ENCODE data around the gene OR8B2.
"Not testable (repeated sequence)": the region's sequence is repeated elsewhere in the genome, so short reads cannot be mapped to it uniquely, and the experiment has no call there.

Gene OR8B2

DNA sequence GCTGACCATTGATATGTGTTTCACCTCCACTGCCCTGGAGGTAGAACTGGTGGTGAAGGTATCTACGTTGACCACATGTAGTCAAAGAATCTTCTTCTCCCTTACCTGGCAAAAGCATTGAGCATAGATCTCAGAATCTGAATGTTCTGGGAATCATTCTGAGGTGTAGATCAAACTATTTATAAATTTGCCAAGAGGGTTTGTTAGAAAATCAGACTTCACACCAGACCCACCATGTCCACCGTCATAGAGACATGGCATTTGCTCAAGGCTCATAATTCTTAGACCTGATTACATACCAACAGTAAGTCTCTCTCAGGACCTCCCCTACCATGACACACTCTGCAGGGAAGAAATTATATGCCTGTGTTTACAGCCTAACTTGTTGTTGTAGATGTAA is at the start of gene OR8B2:
Gene OR8B2 (minus strand): TSS at position 101 of the 400 bp plus-strand sequence. CDS start 1,156 bp downstream, outside the sequence.
- in situ Hi-C loops (cut with MboI; ENCODE audit: low sequenced_read_pairs), result no loop called here

DNA sequence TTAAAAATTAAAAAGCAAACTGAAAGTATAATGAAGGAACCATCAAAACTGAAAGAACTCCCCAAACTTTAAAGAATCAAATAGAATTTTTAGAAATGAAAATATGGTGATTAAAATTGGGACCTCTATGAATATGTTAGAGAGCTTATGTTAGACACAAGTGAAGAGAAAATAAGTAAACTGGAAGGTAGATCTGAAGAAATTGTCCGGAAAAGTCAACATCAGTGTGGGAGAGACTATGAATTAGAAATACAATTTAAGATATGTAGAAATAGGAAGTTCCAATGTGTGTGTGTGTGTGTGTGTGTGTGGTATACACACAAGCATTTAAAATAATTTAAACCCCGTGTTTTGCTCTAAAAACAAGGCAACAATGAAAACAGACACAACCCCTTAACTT is 45.3 kb upstream of the OR8B2 start:
- in situ Hi-C loops (cut with MboI; ENCODE audit: low sequenced_read_pairs), result no loop called here

- in situ Hi-C loops (cut with MboI; ENCODE audit: low sequenced_read_pairs), result no loop called here
Measured at GRCh38 chr11:124424384-124424921, 40.2 kb upstream of the OR8B2 start, which contains the start of gene OR8B4. TSS of gene OR8B4 (minus strand) at chr11:124424871. CDS start at chr11:124424871, 0 bp downstream.

DNA sequence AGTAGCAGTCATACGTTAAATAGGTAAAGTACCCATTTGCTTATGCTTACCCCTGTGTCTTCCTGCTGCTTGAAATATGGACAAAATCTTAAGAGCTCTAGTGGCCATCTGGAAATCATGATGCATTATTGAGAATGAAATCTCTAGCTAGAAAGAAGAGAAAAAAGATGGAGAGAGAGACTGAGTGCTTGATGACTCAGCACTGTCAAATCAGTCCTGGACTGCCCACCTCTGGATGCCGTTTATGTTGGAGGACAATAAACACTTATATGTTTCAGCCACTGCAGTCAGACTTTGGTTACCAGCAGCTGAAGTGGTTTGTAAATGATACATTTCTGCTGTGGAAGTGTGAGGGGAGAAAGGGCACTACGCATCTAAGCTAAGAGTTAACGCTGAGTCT is 36.7 kb upstream of the OR8B2 start:
- in situ Hi-C loops (cut with MboI; ENCODE audit: low sequenced_read_pairs), result no loop called here

DNA sequence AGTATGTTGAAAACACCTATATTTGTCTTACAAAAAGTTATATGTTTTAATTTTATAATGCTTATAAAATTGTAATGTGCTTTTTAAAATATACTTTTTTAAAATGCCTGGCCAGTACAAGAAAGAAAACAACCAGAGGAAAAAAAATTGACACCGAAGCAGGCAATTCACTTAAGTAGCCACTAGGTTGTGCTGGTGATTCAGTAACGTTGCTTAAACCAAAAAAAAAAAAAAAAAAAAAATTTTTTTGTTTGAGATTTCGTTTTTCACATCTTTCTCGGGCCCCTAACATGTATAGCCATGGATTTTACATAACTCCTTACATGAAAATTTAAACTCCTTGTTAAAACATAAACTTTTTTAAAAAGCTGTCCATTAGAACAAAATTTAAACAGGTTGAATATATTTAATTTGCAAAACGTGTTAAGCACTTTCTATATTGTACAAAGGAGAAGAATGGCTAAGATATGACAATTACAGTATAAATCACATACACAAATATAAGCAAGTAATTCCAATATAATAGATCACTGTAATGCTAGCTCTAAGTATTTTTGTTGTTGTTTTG is 31.1 kb upstream of the OR8B2 start:
- in situ Hi-C loops (cut with MboI; ENCODE audit: low sequenced_read_pairs), result no loop called here

GRCh38 chr11:124409906-124410305 is 25.6 kb upstream of the OR8B2 start:
- in situ Hi-C loops (cut with MboI; ENCODE audit: low sequenced_read_pairs), result no loop called here

GRCh38 chr11:124405581-124405980 is 21.3 kb upstream of the OR8B2 start:
- in situ Hi-C loops (cut with MboI; ENCODE audit: low sequenced_read_pairs), result no loop called here

DNA sequence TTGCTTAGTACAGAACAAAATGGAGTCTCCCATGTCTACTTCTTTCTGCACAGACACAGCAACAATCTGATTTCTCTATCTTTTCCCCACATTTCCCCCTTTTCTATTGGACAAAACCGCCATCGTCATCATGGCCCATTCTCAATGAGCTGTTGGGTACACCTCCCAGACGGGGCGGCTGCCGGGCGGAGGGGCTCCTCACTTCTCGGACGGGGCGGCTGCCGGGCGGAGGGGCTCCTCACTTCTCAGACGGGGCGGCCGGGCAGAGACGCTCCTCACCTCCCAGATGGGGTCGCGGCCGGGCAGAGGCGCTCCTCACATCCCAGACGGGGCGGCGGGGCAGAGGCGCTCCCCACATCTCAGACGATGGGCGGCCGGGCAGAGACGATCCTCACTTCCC is 18.9 kb upstream of the OR8B2 start:
- in situ Hi-C loops (cut with MboI; ENCODE audit: low sequenced_read_pairs), result not testable (repeated sequence)

- in situ Hi-C loops (cut with MboI; ENCODE audit: low sequenced_read_pairs), result no loop called here
Measured at GRCh38 chr11:124402326-124402922, 18.1 kb upstream of the OR8B2 start.

DNA sequence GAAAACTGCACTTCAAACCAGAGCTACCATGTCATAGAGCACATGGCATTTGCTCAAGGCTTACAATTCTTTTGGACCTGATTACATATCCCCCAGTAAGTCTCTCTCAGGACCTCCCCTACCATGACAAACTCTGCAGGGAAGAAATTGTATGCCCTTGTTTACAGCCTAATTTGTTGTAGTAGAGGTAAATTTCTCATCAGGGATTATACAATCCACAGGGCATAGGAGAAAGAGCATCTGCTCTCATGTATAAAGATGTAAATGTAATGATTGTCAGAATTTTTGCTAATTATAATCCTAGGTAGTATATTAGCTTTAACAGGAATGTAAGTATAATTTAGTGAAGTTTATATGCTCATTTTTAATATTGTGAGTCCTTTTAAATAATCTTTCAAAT is 14.6 kb upstream of the OR8B2 start, which contains the start of gene OR8B3:
Gene OR8B3 (minus strand): TSS at position 101 of the 400 bp plus-strand sequence. CDS start 1,673 bp downstream, outside the sequence.
- in situ Hi-C loops (cut with MboI; ENCODE audit: low sequenced_read_pairs), result no loop called here

- in situ Hi-C loops (cut with MboI; ENCODE audit: low sequenced_read_pairs), result not testable (repeated sequence)
Measured at GRCh38 chr11:124396847-124397246, 12.5 kb upstream of the OR8B2 start.

DNA sequence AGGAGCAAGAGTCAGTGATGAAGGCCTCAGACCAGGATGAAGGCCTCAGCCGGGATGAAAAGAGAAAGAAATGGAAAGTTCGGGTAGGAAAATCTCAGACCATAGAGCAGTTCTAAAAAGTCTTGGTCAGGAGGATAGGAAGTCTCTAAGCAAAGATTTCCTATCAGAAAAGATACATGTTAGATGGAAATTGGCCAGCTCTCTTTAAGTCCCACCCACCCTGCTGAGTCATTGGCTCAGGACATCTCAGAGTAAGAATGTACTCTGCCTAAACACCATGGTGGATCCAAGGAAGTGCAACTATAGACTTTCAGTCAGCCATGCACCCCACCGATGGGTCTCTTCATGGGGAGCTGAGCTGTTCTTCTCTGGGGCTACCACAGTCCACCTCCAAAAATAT is 10.1 kb upstream of the OR8B2 start:
- in situ Hi-C loops (cut with MboI; ENCODE audit: low sequenced_read_pairs), result no loop called here

- in situ Hi-C loops (cut with MboI; ENCODE audit: low sequenced_read_pairs), result not testable (repeated sequence)
Measured at GRCh38 chr11:124382857-124383256, 1.4 kb downstream of the OR8B2 start.

DNA sequence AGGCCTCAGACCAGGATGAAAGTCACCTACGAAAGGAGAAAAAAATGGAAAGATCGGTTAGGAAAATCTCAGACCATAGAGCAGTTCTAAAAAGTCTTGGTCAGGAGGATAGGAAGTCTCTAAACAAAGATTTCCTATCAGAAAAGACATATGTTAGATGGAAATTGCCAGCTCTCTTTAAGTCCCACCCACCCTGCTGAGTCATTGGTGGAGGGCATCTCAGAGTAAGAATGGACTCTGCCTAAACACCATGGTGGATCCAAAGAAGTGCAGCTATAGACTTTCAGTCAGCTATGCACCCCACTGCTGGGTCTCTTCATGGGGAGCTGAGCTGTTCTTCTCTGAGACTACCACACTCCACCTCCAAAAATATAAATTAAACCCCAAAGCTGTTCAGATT is 3.7 kb downstream of the OR8B2 start:
- in situ Hi-C loops (cut with MboI; ENCODE audit: low sequenced_read_pairs), result no loop called here

GRCh38 chr11:124376280-124376679 is 8.0 kb downstream of the OR8B2 start:
- in situ Hi-C loops (cut with MboI; ENCODE audit: low sequenced_read_pairs), result no loop called here

GRCh38 chr11:124359566-124359965 is 24.7 kb downstream of the OR8B2 start:
- in situ Hi-C loops (cut with MboI; ENCODE audit: low sequenced_read_pairs), result no loop called here

DNA sequence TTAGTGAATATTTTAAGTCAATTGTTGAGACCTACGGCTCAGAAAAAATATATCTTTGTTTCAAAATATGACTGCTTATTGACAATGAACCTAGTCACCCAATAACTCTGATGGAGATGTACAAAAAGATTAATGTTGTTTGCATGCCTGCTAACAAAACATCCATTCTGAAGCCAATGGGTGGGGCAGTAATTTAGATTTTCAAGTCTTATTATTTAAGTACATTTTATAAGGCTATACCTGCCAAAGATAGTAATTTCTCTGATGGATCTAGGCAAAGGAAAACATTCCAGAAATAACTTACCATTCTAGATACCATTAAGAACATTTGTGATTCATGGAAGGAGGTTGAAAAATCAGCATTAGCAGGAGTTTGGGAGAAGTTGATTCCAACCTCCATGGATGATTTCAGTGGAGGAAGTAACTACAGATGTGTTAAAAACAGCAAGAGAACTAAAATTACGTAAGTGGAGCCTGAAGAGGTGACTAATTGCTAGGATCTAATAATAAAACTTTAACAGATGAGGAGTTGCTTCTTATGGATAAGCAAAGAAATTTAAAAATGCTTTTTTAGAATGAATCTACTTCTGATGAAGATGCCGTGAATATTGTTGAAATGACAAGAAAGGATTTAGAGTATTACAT is 37.9 kb downstream of the OR8B2 start:
- in situ Hi-C loops (cut with MboI; ENCODE audit: low sequenced_read_pairs), result no loop called here

DNA sequence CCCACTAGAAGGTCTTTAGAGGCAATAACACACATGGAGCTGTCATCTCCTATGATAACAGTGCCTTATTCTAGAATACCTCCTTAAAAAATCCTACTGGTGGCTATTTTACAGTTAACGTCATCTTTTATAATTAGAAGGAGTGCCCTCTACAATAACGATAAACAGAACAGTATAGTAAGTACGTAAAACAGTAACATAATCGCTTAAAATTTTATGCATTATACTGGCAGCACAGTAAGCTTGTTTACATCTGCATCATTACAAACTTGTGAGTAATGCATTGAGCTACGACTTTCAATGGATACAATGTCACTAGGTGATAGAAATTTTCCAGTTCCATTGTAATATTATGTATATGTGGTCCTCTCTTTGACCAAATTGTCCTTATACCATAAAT is 40.0 kb downstream of the OR8B2 start:
- in situ Hi-C loops (cut with MboI; ENCODE audit: low sequenced_read_pairs), result no loop called here

- in situ Hi-C loops (cut with MboI; ENCODE audit: low sequenced_read_pairs), result no loop called here
Measured at GRCh38 chr11:124340142-124340447, 44.2 kb downstream of the OR8B2 start.

DNA sequence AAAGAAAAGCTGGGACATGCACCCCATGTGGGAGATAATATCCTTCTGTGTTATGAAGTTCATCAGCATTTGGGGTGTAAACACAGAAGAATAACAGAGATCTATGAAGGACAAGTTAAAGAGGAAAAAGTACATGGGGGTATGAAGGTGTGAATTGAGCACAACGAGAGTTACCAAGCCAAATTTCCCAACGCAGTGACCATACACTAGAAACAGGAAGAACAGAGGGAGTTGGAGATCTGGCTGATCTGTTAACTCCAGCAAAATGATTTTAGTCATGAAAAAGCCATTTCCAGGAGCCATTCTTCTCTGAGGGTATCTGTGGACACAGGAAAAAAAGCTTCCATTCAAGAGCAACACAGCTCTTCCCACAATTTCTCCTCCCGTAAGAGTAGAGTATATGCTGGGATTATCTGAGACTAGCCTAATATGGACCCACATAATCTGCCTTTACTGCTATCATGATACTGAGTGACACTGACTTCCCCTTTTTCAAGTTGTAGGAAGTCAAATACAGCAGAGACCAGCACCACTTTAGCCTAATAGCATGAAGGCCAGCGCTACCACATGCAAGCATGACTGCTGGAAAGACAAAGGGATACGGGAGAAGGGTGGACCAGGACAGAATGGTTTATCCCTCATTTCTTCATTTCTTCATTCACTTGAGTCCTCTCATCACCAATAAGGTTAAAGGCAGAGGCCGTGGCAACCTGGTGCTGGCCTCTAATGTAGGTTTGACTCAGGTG is 44.7 kb downstream of the OR8B2 start:
- in situ Hi-C loops (cut with MboI; ENCODE audit: low sequenced_read_pairs), result no loop called here

Data from hTERT RPE-1 (cell line).